Activated naive CD4-positive, alpha-beta T cell treated with anti-CD3 and anti-CD28 coated beads, Interleukin-2, amount 50 U/mL, for 24 hours (primary cell): ENCODE measurements around the gene TRPV5.

Experiments used
- H3K27ac Mint-ChIP-seq: one replicate; pipeline ENCODE4 v1.8.0; 2021; ENCODE audit warnings: mild to moderate bottlenecking, mixed read lengths
- H3K27me3 Mint-ChIP-seq: one replicate; pipeline ENCODE4 v1.8.0; 2021; ENCODE audit warnings: mixed read lengths
- H3K36me3 Mint-ChIP-seq: one replicate; pipeline ENCODE4 v1.8.0; 2021; ENCODE audit warnings: mixed read lengths
- H3K4me1 Mint-ChIP-seq: one replicate; pipeline ENCODE4 v1.8.0; 2021; ENCODE audit warnings: mixed read lengths
- H3K4me3 Mint-ChIP-seq: one replicate; pipeline ENCODE4 v1.8.0; 2021; ENCODE audit warnings: mild to moderate bottlenecking, mixed read lengths
- H3K9me3 Mint-ChIP-seq: one replicate; pipeline ENCODE4 v1.8.0; 2021; ENCODE audit warnings: mixed read lengths

Gene TRPV5

GRCh38 chr7:142875456-142875855 is 58.1 kb downstream of the TRPV5 start:
- no peaks in the 10 kb centered on the region for H3K9me3 Mint-ChIP-seq
- H3K27ac Mint-ChIP-seq = no peak overlapping the region
- no peaks in the 10 kb centered on the region for H3K27me3 Mint-ChIP-seq
- no peak overlapping the region for H3K4me3 Mint-ChIP-seq
- H3K4me1 Mint-ChIP-seq = no peaks in the 10 kb centered on the region
- no peaks in the 10 kb centered on the region for H3K36me3 Mint-ChIP-seq

- Mint-ChIP-seq H3K4me3 (no peak overlapping the region), H3K4me1 (no peaks in the 10 kb centered on the region), H3K27ac (no peak overlapping the region), H3K27me3 (no peaks in the 10 kb centered on the region), H3K36me3 (peaks cover 2% of the 10 kb centered on the region), H3K9me3 (no peaks in the 10 kb centered on the region)
Observed at GRCh38 chr7:142874837-142875236, 58.7 kb downstream of the TRPV5 start.

- no peak overlapping the region for H3K27ac Mint-ChIP-seq
Observed at GRCh38 chr7:142874409-142874808, 59.1 kb downstream of the TRPV5 start.

GRCh38 chr7:142873871-142874270 is 59.7 kb downstream of the TRPV5 start:
- Mint-ChIP-seq H3K4me3 (no peak overlapping the region), H3K9me3 (no peaks in the 10 kb centered on the region), H3K27me3 (no peaks in the 10 kb centered on the region), H3K4me1 (no peaks in the 10 kb centered on the region), H3K36me3 (peaks cover 2% of the 10 kb centered on the region), H3K27ac (no peak overlapping the region)

More at GRCh38 chr7:142874409-142874808, 59.1 kb downstream of the TRPV5 start:
- Mint-ChIP-seq H3K27me3 (no peaks in the 10 kb centered on the region), H3K4me3 (no peak overlapping the region), H3K36me3 (peaks cover 2% of the 10 kb centered on the region), H3K4me1 (no peaks in the 10 kb centered on the region), H3K9me3 (no peaks in the 10 kb centered on the region)

GRCh38 chr7:142873281-142873784 is 60.2 kb downstream of the TRPV5 start:
- H3K27me3 Mint-ChIP-seq = no peaks in the 10 kb centered on the region
- H3K9me3 Mint-ChIP-seq = no peaks in the 10 kb centered on the region
- H3K36me3 Mint-ChIP-seq = peaks cover 2% of the 10 kb centered on the region
- H3K27ac Mint-ChIP-seq = no peak overlapping the region
- no peak overlapping the region for H3K4me3 Mint-ChIP-seq
- no peaks in the 10 kb centered on the region for H3K4me1 Mint-ChIP-seq

GRCh38 chr7:142872106-142872675 is 61.4 kb downstream of the TRPV5 start:
- Mint-ChIP-seq H3K27ac (no peak overlapping the region), H3K27me3 (no peaks in the 10 kb centered on the region), H3K9me3 (no peaks in the 10 kb centered on the region), H3K36me3 (peaks cover 2% of the 10 kb centered on the region), H3K4me1 (no peaks in the 10 kb centered on the region), H3K4me3 (no peak overlapping the region)

GRCh38 chr7:142871260-142872105 is 62.1 kb downstream of the TRPV5 start:
- Mint-ChIP-seq H3K36me3 (peaks cover 2% of the 10 kb centered on the region), H3K9me3 (no peaks in the 10 kb centered on the region), H3K4me3 (no peak overlapping the region), H3K4me1 (no peaks in the 10 kb centered on the region), H3K27ac (no peak overlapping the region), H3K27me3 (no peaks in the 10 kb centered on the region)

GRCh38 chr7:142870566-142871259 is 62.8 kb downstream of the TRPV5 start:
- H3K36me3 Mint-ChIP-seq = peaks cover 2% of the 10 kb centered on the region
- H3K4me1 Mint-ChIP-seq = no peaks in the 10 kb centered on the region
- no peaks in the 10 kb centered on the region for H3K27me3 Mint-ChIP-seq
- no peak overlapping the region for H3K27ac Mint-ChIP-seq
- H3K9me3 Mint-ChIP-seq = no peaks in the 10 kb centered on the region
- H3K4me3 Mint-ChIP-seq = no peak overlapping the region

- peaks cover 2% of the 10 kb centered on the region for H3K36me3 Mint-ChIP-seq
Observed at GRCh38 chr7:142870147-142870559, 63.4 kb downstream of the TRPV5 start.

GRCh38 chr7:142869434-142869833 is 64.1 kb downstream of the TRPV5 start:
- Mint-ChIP-seq H3K27me3 (no peaks in the 10 kb centered on the region), H3K27ac (no peak overlapping the region), H3K4me1 (no peaks in the 10 kb centered on the region), H3K36me3 (peaks cover 2% of the 10 kb centered on the region), H3K9me3 (no peaks in the 10 kb centered on the region), H3K4me3 (no peak overlapping the region)

More at GRCh38 chr7:142870147-142870559, 63.4 kb downstream of the TRPV5 start:
- no peaks in the 10 kb centered on the region for H3K27me3 Mint-ChIP-seq
- no peaks in the 10 kb centered on the region for H3K9me3 Mint-ChIP-seq
- H3K27ac Mint-ChIP-seq = no peak overlapping the region
- no peaks in the 10 kb centered on the region for H3K4me1 Mint-ChIP-seq
- no peak overlapping the region for H3K4me3 Mint-ChIP-seq

GRCh38 chr7:142868986-142869415 is 64.5 kb downstream of the TRPV5 start:
- Mint-ChIP-seq H3K4me3 (no peak overlapping the region), H3K36me3 (peaks cover 2% of the 10 kb centered on the region), H3K4me1 (no peaks in the 10 kb centered on the region), H3K27ac (no peak overlapping the region), H3K9me3 (no peaks in the 10 kb centered on the region), H3K27me3 (no peaks in the 10 kb centered on the region)

- Mint-ChIP-seq H3K4me1 (no peaks in the 10 kb centered on the region), H3K27ac (no peak overlapping the region), H3K36me3 (peaks cover 2% of the 10 kb centered on the region), H3K27me3 (no peaks in the 10 kb centered on the region), H3K9me3 (no peaks in the 10 kb centered on the region), H3K4me3 (no peak overlapping the region)
Observed at GRCh38 chr7:142868188-142868985, 65.2 kb downstream of the TRPV5 start.

GRCh38 chr7:142867398-142868187 is 66.0 kb downstream of the TRPV5 start:
- H3K36me3 Mint-ChIP-seq = peaks cover 4% of the 10 kb centered on the region
- no peaks in the 10 kb centered on the region for H3K9me3 Mint-ChIP-seq
- H3K27me3 Mint-ChIP-seq = no peaks in the 10 kb centered on the region
- no peak overlapping the region for H3K4me3 Mint-ChIP-seq
- H3K27ac Mint-ChIP-seq = no peak overlapping the region
- no peaks in the 10 kb centered on the region for H3K4me1 Mint-ChIP-seq

GRCh38 chr7:142867097-142867378 is 66.5 kb downstream of the TRPV5 start:
- H3K27ac Mint-ChIP-seq = no peak overlapping the region
- H3K4me1 Mint-ChIP-seq = no peaks in the 10 kb centered on the region
- H3K36me3 Mint-ChIP-seq = peaks cover 4% of the 10 kb centered on the region
- no peaks in the 10 kb centered on the region for H3K9me3 Mint-ChIP-seq
- no peaks in the 10 kb centered on the region for H3K27me3 Mint-ChIP-seq
- H3K4me3 Mint-ChIP-seq = no peak overlapping the region
